Duodenal mucosa (tissue), 2 donors: ENCODE measurements around the gene SFXN2.

Experiments
- H3K27ac ChIP-seq: one replicate; pipeline ENCODE4 v1.7.0; 2013; ENCODE audit warnings: low read depth, low read length
- H3K27me3 ChIP-seq, 2 donors: one replicate each; pipeline ENCODE4 v1.7.0; 2013; ENCODE audit warnings: low read length in 2 of 2, control low read depth in 1 of 2; ENCODE audit not compliant: insufficient read depth in 2 of 2, control insufficient read depth in 1 of 2
- H3K36me3 ChIP-seq, 2 donors: one replicate each; pipeline ENCODE4 v1.7.0; 2013; ENCODE audit warnings: low read length in 2 of 2, control low read depth in 1 of 2; ENCODE audit not compliant: insufficient read depth in 2 of 2, control insufficient read depth in 1 of 2
- H3K4me1 ChIP-seq, 2 donors: one replicate each; pipeline ENCODE4 v1.7.0; 2013; ENCODE audit warnings: low read length in 2 of 2, control low read depth in 1 of 2; ENCODE audit not compliant: insufficient read depth in 2 of 2, control insufficient read depth in 1 of 2
- H3K4me3 ChIP-seq, 2 donors: one replicate each; pipeline ENCODE4 v1.7.0; 2013; ENCODE audit warnings: low read length in 2 of 2, low read depth in 1 of 2
- H3K9ac ChIP-seq, 2 donors: one replicate each; pipeline ENCODE4 v1.7.0; 2013; ENCODE audit warnings: low read length in 2 of 2, low read depth in 1 of 2
- H3K9me3 ChIP-seq, 2 donors: one replicate each; pipeline ENCODE4 v1.7.0; 2013; ENCODE audit warnings: low read length in 2 of 2, control low read depth in 1 of 2; ENCODE audit not compliant: control insufficient read depth in 1 of 2

Gene SFXN2

GRCh38 chr10:102673819-102674511, 40.5 kb upstream of the SFXN2 start:
- H3K4me3 ChIP-seq, result peak overlapping the region; percentile 33 to 38
- H3K9me3 ChIP-seq, result no peaks in the 10 kb centered on the region
- no peaks in the 10 kb centered on the region for H3K27me3 ChIP-seq
- H3K4me1 ChIP-seq, result peaks cover 42 to 50% of the 10 kb centered on the region in 2 donors
- H3K36me3 ChIP-seq, result no peaks in the 10 kb centered on the region
- H3K27ac ChIP-seq, result peak overlapping the region; percentile 16
- peak overlapping the region in 1 of 2 donors; percentile 47 for H3K9ac ChIP-seq

- peak overlapping the region in 1 of 2 donors; percentile 38 for H3K4me3 ChIP-seq
- peak overlapping the region; percentile 13 for H3K27ac ChIP-seq
- no peaks in the 10 kb centered on the region for H3K27me3 ChIP-seq
- peaks cover 39 to 47% of the 10 kb centered on the region in 2 donors for H3K4me1 ChIP-seq
- H3K9ac ChIP-seq, result no peak overlapping the region
- no peaks in the 10 kb centered on the region for H3K9me3 ChIP-seq
- no peaks in the 10 kb centered on the region for H3K36me3 ChIP-seq
These were observed 39.9 kb upstream of the SFXN2 start for GRCh38 chr10:102674566-102674965.

GRCh38 chr10:102675011-102675665, 39.3 kb upstream of the SFXN2 start:
- H3K36me3 ChIP-seq, result no peaks in the 10 kb centered on the region
- no peak overlapping the region for H3K4me3 ChIP-seq
- no peaks in the 10 kb centered on the region for H3K9me3 ChIP-seq
- peaks cover 34 to 42% of the 10 kb centered on the region in 2 donors for H3K4me1 ChIP-seq
- no peak overlapping the region for H3K9ac ChIP-seq
- peak overlapping the region; percentile 13 for H3K27ac ChIP-seq
- H3K27me3 ChIP-seq, result no peaks in the 10 kb centered on the region

GRCh38 chr10:102675666-102676533, 38.5 kb upstream of the SFXN2 start:
- Histone ChIP-seq H3K4me1 (peaks cover 33 to 42% of the 10 kb centered on the region in 2 donors), H3K9ac (no peak overlapping the region), H3K4me3 (no peak overlapping the region)

GRCh38 chr10:102676534-102677315, 37.7 kb upstream of the SFXN2 start:
- Histone ChIP-seq H3K4me1 (peaks cover 33 to 42% of the 10 kb centered on the region in 2 donors), H3K9ac (no peak overlapping the region), H3K4me3 (no peak overlapping the region), H3K27ac (no peak overlapping the region), H3K27me3 (no peaks in the 10 kb centered on the region), H3K36me3 (no peaks in the 10 kb centered on the region), H3K9me3 (no peaks in the 10 kb centered on the region)

More at GRCh38 chr10:102675666-102676533, 38.5 kb upstream of the SFXN2 start:
- Histone ChIP-seq H3K36me3 (no peaks in the 10 kb centered on the region), H3K9me3 (no peaks in the 10 kb centered on the region), H3K27me3 (no peaks in the 10 kb centered on the region), H3K27ac (no peak overlapping the region)

GRCh38 chr10:102677331-102678067, 36.9 kb upstream of the SFXN2 start:
- Histone ChIP-seq H3K36me3 (no peaks in the 10 kb centered on the region), H3K27me3 (no peaks in the 10 kb centered on the region), H3K4me3 (no peak overlapping the region), H3K4me1 (peaks cover 33 to 42% of the 10 kb centered on the region in 2 donors), H3K27ac (no peak overlapping the region), H3K9ac (peak overlapping the region in 1 of 2 donors; percentile 21), H3K9me3 (no peaks in the 10 kb centered on the region)

GRCh38 chr10:102678068-102678400, 36.4 kb upstream of the SFXN2 start:
- peaks cover 33 to 42% of the 10 kb centered on the region in 2 donors for H3K4me1 ChIP-seq
- no peaks in the 10 kb centered on the region for H3K9me3 ChIP-seq
- H3K27me3 ChIP-seq, result no peaks in the 10 kb centered on the region
- H3K9ac ChIP-seq, result no peak overlapping the region
- no peak overlapping the region for H3K4me3 ChIP-seq
- H3K27ac ChIP-seq, result no peak overlapping the region
- no peaks in the 10 kb centered on the region for H3K36me3 ChIP-seq

GRCh38 chr10:102678842-102679289, 35.6 kb upstream of the SFXN2 start:
- H3K4me1 ChIP-seq, result peaks cover 27 to 40% of the 10 kb centered on the region in 2 donors
- H3K36me3 ChIP-seq, result no peaks in the 10 kb centered on the region
- H3K4me3 ChIP-seq, result peak overlapping the region; percentile 3 to 20
- no peak overlapping the region for H3K9ac ChIP-seq
- no peaks in the 10 kb centered on the region for H3K9me3 ChIP-seq
- no peaks in the 10 kb centered on the region for H3K27me3 ChIP-seq
- H3K27ac ChIP-seq, result no peak overlapping the region

- Histone ChIP-seq H3K27ac (no peak overlapping the region), H3K4me1 (peaks cover 19 to 34% of the 10 kb centered on the region in 2 donors), H3K9ac (no peak overlapping the region), H3K36me3 (no peaks in the 10 kb centered on the region), H3K4me3 (no peak overlapping the region), H3K27me3 (no peaks in the 10 kb centered on the region), H3K9me3 (no peaks in the 10 kb centered on the region)
These were observed 34.8 kb upstream of the SFXN2 start for GRCh38 chr10:102679596-102679995.
